Fibroblast of gingiva (primary cell): ENCODE results near the gene MTLN.
"Not testable (repeated sequence)": the region's sequence is repeated elsewhere in the genome, so short reads cannot be mapped to it uniquely, and the experiment has no call there.

ENCODE experiments used
- DNase-seq: peaks from one replicate; pipeline ENCODE4 v3.0.0-alpha.2; 2011; ENCODE audit warnings: low read depth

Gene MTLN

GRCh38 chr2:110211938-110212858, at the start of gene MTLN:
Gene MTLN (minus strand): TSS chr2:110212547. CDS start chr2:110212525, 22 bp downstream.
- DNase-seq, result peak; percentile 63

- DNase-seq, result not testable (repeated sequence)
Observed at GRCh38 chr2:110261910-110262309, 49.6 kb upstream of the MTLN start.

GRCh38 chr2:110248081-110248795, 35.9 kb upstream of the MTLN start:
- peak; percentile 4 for DNase-seq

DNA sequence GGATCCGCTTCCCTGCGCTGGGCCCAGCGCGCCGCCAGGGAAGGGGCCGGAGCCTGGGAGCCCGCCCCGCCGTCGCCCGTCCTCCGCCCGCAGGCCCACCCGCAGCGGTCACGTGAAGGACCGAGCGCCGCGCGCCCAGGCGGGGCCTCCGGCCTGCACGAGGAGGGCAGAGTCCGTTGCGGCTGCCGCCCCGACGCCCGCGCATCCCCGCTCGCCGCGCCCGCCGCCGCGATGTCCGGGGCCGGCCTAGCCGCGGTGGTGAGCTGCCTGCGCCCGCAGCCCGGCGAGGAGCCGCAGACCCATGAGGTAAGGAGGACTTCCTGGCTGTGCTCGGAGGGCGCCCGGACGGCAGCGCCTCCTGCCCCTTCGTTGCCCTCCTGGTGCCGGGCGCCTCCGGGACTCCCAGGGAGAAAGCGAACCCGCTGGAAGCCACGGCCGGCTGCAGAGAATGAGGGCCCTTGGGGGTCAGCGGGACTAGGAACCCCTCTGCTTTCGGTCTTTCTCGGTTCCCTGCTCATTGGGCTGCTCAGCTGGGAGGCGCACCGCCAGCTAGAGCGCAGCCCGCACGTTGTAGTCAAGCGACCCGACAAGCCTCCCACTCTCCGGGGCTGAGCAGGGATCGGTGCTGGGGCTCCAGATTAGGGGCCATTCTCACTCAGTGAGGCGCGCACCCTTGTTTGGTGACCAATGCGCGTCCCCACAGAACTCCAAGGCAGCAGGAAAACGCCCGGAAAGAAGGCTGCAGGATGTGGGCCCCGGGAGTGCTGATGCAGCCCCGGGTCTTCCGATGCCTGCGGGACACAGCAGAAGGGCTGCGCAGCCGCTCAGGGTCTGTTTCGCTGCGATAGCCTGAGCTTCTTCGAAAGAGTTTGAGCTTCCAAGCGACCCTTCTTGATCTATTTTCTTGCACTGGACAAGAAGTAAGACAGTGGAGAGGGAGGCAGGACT, 33.4 kb upstream of the MTLN start:
- DNase-seq, result not testable (repeated sequence)

DNA sequence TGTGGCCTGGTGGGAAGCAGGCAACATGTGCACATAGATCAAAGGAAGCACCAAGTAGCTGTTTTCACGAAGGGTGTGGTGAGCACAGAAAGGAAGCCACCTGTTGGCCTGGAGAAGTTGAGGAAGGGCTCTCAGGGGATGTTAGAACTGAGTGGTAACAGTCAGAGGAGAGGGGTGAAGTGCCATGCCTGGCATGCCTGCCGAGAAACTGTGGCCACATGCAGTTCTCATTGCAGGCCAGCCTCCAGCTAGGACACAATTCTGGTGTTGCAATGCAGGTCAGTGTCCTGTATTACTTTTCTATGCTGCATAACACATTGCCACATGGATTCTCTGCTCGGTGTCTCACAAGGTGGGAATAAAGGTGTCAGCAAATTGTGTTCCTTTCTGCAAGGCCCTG, 30.9 kb upstream of the MTLN start:
- not testable (repeated sequence) for DNase-seq

DNA sequence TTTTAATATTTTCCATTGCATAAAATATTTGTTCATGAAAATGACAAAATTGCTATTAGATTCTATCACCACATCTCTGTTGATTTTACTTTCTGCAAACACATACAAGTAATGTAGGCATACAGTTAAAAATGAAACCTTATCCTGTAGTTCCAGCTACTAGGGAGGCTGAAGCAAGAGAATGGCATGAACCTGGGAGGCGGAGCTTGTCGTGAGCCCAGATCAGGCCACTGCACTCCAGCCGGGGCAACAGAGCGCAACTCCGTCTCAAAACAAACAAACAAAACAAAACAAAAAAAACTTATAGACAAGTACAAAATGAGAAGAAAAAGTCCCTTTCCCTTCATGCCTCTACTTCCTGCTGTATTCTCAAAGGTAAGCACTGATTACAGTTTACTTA, 22.2 kb upstream of the MTLN start:
- DNase-seq, result not testable (repeated sequence)

GRCh38 chr2:110229886-110230285, 17.5 kb upstream of the MTLN start:
- DNase-seq, result not testable (repeated sequence)

- DNase-seq, result not testable (repeated sequence)
Observed at GRCh38 chr2:110222626-110223025, 10.3 kb upstream of the MTLN start.

- DNase-seq, result no peak
Observed at GRCh38 chr2:110221938-110222337, 9.6 kb upstream of the MTLN start.

DNA sequence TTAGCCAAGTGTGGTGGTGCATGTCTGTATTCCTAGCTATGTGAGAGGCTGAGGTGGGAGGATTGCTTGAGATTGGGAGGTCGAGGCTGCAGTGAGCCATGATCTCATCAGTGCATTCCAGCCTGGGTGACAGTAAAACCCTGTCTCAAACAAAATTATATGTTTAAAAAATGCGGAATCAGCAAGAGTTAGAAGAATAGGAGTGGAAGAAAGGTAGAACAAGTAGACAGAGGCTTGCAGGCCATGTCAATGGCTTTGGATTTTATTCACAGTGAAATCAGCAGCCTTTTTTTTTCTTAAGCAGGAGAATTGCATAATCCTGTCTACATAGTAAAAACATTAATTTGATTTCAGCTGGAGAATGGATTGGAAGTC, 7.8 kb upstream of the MTLN start:
- DNase-seq, result no peak

GRCh38 chr2:110219496-110220189, 7.3 kb upstream of the MTLN start:
- peak; percentile 24 for DNase-seq

DNA sequence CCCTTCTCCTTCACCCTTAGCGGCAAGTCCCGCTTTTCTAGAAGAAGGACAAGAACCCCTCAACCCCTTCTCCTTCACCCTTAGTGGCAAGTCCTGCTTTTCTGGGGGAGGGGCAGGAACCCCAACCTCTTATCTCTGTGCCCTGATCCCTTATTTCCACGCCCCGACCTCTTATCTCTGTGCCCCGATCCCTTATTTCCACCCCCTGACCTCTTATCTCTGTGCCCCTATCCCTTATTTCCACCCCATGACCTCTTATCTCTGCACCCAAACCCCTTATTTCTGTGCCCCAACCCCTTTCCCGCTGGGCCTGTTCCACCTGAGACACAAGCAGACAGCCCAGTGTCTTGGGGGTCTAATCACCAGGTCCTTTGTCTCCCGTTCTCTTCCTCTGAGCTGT, 6.5 kb upstream of the MTLN start:
- DNase-seq, result not testable (repeated sequence)

DNA sequence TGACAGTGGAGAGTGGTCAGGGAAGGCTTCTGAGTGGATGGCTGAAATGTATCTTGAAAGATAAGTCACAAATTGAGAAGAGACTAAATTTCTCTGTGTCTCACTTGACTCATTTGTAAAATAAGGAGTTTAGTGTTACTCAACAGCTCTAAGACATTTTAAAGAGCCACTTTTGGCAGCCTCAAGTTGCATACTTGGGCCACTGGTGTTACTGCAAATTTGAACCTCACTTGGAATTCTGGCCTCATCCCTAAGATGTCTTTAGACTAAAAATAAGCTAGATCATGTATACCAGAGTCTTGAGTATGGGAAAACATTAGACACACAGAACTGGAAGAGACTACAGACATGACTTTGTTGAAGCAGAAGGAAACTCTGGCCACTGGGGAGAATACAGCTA, 4.5 kb upstream of the MTLN start:
- peak; percentile 29 for DNase-seq

- DNase-seq, result no peak
Observed at GRCh38 chr2:110216199-110216598, 3.9 kb upstream of the MTLN start.

- DNase-seq, result peak; percentile 8
Observed at GRCh38 chr2:110215566-110216158, 3.3 kb upstream of the MTLN start.

DNA sequence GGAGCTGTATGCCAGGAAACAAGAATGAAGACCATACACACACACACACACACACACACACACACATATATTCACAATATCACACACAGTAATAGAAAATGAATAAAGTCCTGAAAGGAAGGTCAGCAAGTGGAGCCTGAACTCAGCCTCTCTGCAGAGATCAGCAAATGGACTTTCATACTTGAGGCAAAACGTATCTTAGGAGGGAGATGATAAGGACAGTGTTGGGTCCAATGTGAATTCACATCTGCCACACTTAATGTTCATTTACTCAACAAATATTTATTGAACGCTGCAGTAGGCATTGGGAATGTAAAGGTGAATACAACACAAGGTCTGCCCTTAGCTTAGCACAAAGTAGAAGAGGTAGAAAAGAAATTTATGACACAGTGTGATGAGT, 2.7 kb upstream of the MTLN start:
- no peak for DNase-seq

DNA sequence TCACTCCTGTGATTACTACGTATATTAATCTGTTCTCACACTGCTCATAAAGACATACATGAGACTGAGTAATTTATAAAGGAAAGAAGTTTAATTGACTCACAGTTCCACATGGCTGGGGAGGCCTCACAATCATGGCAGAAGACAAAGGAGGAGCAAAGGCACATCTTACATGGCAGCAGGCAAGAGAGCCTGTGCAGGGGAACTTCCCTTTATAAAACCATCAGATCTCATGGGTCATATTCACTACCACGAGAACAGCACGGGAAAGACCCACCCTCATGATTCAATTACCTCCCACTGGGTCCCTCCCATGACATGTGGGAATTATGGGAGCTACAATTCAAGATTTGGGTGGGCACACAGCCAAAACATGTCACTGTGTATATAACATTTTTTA, 1.2 kb upstream of the MTLN start:
- DNase-seq, result not testable (repeated sequence)

- no peak for DNase-seq
Observed at GRCh38 chr2:110205660-110206455, 6.5 kb downstream of the MTLN start.

GRCh38 chr2:110204408-110205385, 7.7 kb downstream of the MTLN start, which contains the start of gene NPHP1:
Gene NPHP1 (minus strand): TSS chr2:110205013. CDS start chr2:110204968, 45 bp downstream.
- peak; percentile 84 for DNase-seq
